Measurements from ENCODE around the gene CD68.

The CD68 gene

GRCh38 chr17:7583253-7584109, 4.0 kb downstream of the CD68 start, which contains the start of gene MPDU1:
MPDU1 (plus strand) TSS chr17:7583852; CDS start chr17:7583863, 11 bp downstream.
- TF ChIP-seq SPI1 (IDR thresholded peaks at IDR 0.05; ENCODE audit: borderline replicate concordance, low read depth) (peak; percentile 74; the same call in 1 of the 2 replicates), CTCF (IDR thresholded peaks at IDR 0.05; ENCODE audit: insufficient read depth, low read length) (no peak), REST (IDR thresholded peaks at IDR 0.05; ENCODE audit: insufficient replicate concordance, low read depth) (peak; percentile 80), GABPA (IDR thresholded peaks at IDR 0.05; ENCODE audit: low read depth) (no peak), POLR2AphosphoS5 (IDR thresholded peaks at IDR 0.05; ENCODE audit: low read depth) (peak; percentile 73; the same call in 1 of the 2 replicates)
- H3K27me3 ChIP-seq (ENCODE audit: insufficient read depth, poor library complexity, severe bottlenecking), result no peaks in the 10 kb centered on the region
- H3K4me3 ChIP-seq (replicated peaks; ENCODE audit: insufficient read depth, low read length), result peak within 1 kb of the TSS; percentile 48
- peak within 1 kb of the TSS; percentile 98 for H3K27ac ChIP-seq (replicated peaks)
- peak; percentile 84 to 89 for DNase-seq (ENCODE audit: low read depth in 1 of 2, low spot score in 1 of 2)

- Histone ChIP-seq H3K27me3 (ENCODE audit: insufficient read depth, poor library complexity, severe bottlenecking) (no peaks in the 10 kb centered on the region), H3K4me3 (replicated peaks; ENCODE audit: insufficient read depth, low read length) (no peak overlapping the region), H3K27ac (replicated peaks) (peak overlapping the region; percentile 63)
- TF ChIP-seq CTCF (IDR thresholded peaks at IDR 0.05; ENCODE audit: insufficient read depth, low read length) (peak; percentile 56), POLR2AphosphoS5 (IDR thresholded peaks at IDR 0.05; ENCODE audit: low read depth) (no peak)
- DNase-seq (ENCODE audit: low read depth in 1 of 2, low spot score in 1 of 2), result peak in 1 of 2 experiments; percentile 63
Observed at GRCh38 chr17:7586673-7587419, 7.4 kb downstream of the CD68 start.

GRCh38 chr17:7587420-7588151, 8.1 kb downstream of the CD68 start:
- TF ChIP-seq REST (IDR thresholded peaks at IDR 0.05; ENCODE audit: insufficient replicate concordance, low read depth) (no peak), CTCF (IDR thresholded peaks at IDR 0.05; ENCODE audit: insufficient read depth, low read length) (no peak)
- Histone ChIP-seq H3K27me3 (ENCODE audit: insufficient read depth, poor library complexity, severe bottlenecking) (no peaks in the 10 kb centered on the region), H3K4me3 (replicated peaks; ENCODE audit: insufficient read depth, low read length) (no peak overlapping the region), H3K27ac (replicated peaks) (peak overlapping the region; percentile 63)
- DNase-seq (ENCODE audit: low read depth in 1 of 2, low spot score in 1 of 2), result peak in 1 of 2 experiments; percentile 58

All from HL-60 (cell line).